T-helper 9 cell (primary cell): Measurements from ENCODE around the gene ABCC8.

Source experiments
- DNase-seq: peaks from one replicate; pipeline ENCODE4 v3.0.0-alpha.2; 2020

ABCC8 gene

GRCh38 chr11:17401841-17402240 lies 74.8 kb downstream of the ABCC8 start:
- no peak for DNase-seq

- DNase-seq = no peak
Measured at GRCh38 chr11:17401316-17401715, 75.3 kb downstream of the ABCC8 start.

- no peak for DNase-seq
Measured at GRCh38 chr11:17400048-17400775, 76.4 kb downstream of the ABCC8 start.

- DNase-seq = no peak
Measured at GRCh38 chr11:17399236-17399635, 77.4 kb downstream of the ABCC8 start.

GRCh38 chr11:17397311-17398002 lies 79.2 kb downstream of the ABCC8 start:
- DNase-seq = no peak

DNA sequence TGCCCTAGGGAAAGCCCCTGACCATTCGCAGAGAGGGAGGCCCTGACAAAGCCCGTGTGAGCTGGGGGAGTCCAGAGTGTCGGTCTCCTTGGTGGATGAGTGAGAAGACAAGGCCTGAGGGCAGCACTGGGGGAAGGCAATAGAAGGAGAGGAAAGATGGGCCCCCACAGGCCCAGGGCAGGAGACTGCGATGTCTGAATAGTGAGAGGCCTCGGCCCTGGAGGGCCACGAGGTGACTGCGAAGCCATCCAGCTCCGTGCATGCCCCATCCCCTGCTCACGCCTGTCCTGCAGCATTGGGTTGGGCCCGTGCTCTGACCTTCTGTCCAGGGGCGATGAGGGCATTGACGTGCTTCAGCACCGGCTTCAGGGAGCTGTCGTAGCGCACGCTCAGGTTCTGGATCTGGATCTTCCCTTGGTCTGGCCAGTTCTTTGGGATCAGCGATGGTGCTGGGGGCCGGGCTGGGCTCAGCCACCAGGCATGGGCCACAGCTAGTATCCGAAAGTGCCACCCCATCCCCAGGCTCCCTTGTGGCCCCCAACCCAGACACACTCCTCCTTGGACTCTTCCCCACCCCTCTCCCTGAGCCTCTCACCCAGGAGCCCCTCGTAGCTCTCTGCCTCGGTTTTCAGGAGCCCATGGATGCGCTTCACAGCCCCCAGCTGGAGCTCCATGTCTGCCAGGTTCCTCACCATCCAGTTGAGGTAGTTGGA lies 79.9 kb downstream of the ABCC8 start:
- no peak for DNase-seq

GRCh38 chr11:17395978-17396377 lies 80.7 kb downstream of the ABCC8 start:
- no peak for DNase-seq

GRCh38 chr11:17395554-17395961 lies 81.1 kb downstream of the ABCC8 start:
- DNase-seq = no peak

DNA sequence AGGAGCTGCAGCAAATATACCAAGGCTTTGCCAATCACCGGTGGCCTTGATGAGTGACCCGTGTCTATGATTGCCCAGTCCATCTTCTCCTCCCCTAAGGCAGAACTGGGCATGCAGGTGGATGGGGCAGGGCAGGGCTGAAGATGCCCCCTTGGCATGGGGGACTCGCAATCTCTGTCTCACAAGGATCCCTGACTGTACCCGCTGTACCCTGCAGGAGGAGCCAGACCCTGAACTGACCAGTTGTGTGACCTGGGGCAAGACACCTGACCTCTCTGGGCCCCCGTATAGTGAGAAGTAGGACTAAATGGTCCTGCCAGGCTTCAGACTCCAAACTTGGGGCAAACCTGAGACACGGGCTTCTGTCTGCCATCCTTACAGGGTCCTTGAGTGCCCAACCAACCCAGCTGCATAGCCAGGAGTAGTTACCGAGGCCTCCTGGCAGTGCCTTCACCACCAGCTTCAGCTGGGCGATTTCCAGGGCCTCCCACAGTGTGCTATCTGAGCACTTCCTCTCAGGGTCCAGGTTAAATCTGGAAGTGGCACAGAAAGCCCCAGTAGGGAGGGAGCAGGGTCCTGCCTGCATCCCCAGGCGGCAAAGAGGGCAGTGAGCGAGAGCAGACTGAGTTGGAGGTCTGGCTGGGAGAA lies 81.8 kb downstream of the ABCC8 start:
- DNase-seq = no peak

GRCh38 chr11:17393472-17393871 lies 83.2 kb downstream of the ABCC8 start:
- no peak for DNase-seq

- no peak for DNase-seq
Measured at GRCh38 chr11:17392872-17393271, 83.8 kb downstream of the ABCC8 start.

DNA sequence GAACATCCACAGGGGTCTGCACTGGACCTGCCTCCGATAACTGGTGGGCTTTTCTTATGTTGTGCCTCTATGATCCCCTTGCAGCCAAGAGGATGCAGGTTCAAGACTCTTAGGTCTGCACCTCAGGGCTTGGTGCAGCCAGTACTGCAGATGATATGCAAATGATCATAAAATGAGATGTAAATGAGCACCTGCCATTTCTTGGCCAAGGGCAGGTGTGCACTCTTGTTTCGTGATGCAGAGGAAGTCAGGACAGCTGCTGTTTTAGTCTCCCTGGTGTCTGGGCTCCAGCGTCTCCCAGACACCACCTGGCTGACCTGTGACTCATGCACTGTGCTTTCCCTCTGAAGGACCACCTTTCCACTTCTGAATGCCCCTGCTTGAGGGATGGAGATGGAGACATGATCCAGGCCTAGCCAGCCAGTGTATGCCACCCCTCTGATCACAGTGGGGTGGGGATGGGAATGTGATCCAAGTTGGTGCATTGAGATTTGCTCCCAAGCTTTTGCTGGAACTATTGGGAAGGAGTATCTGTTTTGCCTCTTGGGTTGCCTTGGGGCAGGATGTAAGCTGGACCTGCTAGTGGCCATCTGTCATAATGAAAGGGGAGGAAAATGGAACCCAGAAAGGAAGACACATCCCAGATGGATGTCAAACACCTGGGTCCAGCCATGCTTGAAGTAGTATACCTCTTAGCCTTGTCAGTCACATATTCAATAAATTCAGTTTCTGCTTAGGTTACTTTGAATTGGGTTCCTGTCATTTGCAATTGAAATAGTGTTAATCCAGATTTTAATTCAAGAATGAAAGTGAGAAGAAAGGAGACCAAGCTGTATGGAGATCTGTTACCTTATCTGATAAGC lies 84.9 kb downstream of the ABCC8 start:
- no peak for DNase-seq

DNA sequence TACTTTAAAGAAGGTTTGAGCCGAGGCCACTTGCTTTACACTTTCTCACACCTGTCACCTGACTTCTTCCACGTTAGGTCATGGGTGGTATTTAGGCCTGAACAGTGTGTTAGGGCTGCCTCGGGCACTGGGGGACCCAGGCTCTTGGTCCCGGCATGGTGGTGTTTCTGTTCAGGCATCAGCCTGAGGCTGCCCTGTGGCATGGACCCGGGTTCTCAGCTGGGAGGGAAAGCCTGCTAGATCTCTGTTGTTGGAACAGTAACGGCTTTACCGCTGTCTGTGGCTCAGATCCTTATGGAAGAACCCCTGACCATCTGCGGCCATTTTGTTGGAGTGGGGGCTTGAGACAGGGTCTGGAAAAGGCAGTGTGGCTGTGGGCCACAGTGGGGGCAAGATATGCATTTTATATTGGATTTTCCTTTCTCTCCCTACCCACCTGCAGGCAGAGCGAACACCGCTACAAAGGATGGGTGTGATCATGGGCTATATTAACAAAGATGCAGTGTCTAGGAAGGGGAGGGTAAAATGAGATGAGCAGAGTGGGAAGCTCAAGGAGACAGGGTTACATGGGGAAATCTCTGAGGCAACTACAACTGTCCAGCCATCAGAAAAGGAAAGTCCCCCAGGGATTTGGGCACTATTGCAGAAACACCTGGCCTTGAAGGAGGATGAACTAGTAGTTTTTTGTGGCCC lies 86.5 kb downstream of the ABCC8 start:
- no peak for DNase-seq

DNA sequence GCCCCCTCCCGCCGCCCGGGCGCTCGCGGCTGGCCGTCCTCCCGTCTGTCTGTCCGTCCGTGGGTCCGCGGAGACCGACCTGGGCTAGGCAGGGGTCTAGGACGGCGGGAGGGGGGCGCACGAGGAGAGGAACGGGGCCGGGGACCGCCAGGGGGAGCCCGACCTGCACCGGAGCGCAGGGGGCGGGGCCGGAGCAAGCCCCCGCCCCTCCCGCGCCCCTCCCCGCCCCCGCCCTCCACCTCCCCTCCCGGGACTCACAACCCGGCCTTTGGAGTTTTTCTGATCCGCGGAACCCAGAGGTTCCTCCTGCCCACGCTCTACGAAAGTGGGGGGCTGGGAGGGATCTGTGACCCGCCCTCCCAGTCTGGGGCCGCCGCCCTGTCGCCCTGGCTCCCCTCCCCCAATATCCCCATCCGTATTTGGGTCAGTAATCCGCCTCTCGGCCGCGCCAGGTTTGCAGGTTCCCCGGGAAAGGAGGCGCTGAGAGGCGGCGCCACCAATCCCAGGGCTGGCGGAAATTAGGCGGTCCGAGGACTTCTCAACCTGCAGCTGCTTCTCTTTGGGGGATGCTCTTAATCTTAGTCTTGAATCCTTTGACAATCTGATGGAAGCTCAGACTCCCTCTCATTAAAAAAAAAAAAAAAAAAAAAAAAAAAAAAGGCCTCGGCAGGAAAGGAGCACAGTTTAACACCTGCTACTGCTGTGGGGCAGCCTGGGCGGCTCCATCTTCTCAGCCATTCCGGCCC lies 87.3 kb downstream of the ABCC8 start:
- peak; percentile 84 for DNase-seq

DNA sequence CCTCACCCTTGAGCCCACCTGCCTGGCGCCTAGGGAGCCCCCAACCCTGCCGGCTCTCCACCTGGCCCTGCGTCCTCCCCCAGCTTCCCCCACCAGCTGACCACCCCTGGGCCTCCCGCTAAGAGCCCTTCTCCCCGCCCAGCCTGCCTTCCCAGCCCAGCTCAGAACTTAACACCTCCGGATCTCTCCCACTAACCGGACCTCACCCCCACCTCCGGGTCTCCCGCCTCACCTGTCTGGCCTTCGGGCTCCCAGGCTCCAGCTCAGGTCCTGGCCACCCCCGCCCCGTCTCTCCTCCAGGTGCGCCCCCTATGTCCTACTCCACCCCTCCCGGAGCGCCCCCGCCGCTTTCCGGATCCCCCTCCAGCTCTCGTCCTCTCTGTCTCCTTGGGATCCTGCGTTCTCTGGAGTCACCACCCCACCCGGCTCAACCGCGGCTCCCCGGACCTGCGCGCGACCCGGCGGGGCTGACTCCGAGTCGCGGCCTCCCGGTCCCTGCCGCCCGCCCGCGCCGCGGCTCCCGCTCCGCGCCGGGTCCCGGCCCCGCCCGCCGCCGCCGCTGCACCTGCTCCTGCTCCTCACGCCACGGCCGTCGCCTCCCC lies 87.9 kb downstream of the ABCC8 start, which contains the start of gene KCNJ11:
Gene KCNJ11, minus strand, starts transcription at position 51 of the 602 bp plus-strand sequence. CDS start 568 bp downstream, outside the sequence.
- DNase-seq = no peak

- DNase-seq = no peak
Measured at GRCh38 chr11:17387811-17388210, 88.8 kb downstream of the ABCC8 start.

GRCh38 chr11:17387254-17387653 lies 89.4 kb downstream of the ABCC8 start:
- no peak for DNase-seq

- DNase-seq = no peak
Measured at GRCh38 chr11:17386331-17387084, 90.1 kb downstream of the ABCC8 start.

GRCh38 chr11:17385926-17386325 lies 90.7 kb downstream of the ABCC8 start:
- DNase-seq = no peak

DNA sequence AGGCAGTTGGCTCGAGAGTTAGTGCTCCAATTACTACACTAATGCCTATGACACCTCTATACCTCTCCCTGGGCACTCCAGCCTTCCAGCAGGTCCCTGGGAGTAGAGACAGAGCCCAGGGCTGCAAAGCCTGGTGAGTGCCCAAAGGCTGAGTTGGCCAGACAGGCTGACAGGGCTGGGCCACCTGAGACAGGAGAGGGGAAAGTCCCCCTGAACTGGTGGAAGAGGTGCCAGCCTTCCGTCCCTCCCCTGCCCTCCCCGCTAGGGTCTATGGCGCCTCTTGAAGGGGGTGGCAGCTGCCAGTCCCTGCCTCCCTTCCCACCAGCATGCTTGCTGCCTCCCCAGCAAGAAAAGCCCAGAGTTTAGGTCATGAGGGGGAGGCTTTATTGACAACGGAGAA lies 91.2 kb downstream of the ABCC8 start:
- DNase-seq = no peak
